ENCODE results near the gene KHDRBS1. TPM values are rescaled to one million over a fixed set of nuclear protein-coding genes. Genes with fewer than 3 reads are reported as not detected.

KHDRBS1 gene, protein sequence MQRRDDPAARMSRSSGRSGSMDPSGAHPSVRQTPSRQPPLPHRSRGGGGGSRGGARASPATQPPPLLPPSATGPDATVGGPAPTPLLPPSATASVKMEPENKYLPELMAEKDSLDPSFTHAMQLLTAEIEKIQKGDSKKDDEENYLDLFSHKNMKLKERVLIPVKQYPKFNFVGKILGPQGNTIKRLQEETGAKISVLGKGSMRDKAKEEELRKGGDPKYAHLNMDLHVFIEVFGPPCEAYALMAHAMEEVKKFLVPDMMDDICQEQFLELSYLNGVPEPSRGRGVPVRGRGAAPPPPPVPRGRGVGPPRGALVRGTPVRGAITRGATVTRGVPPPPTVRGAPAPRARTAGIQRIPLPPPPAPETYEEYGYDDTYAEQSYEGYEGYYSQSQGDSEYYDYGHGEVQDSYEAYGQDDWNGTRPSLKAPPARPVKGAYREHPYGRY
- 100 to 1,000 TPM; 218 to 249 (median 237) TPM for polyA plus RNA-seq (ENCODE audit: insufficient read length in 3 of 3)
- long read RNA-seq, donor 1, transcript KHDRBS1-202 (9 exons, 2,757 nt): major isoform, 67 of 84 reads
- long read RNA-seq, donor 1, partial matches to known transcripts: 12 of 84 reads
- long read RNA-seq, donor 1, other reads (novel, unspliced or antisense): 0 of 84 reads
- long read RNA-seq, donor 2, transcript KHDRBS1-202 (9 exons, 2,757 nt): major isoform, 117 of 354 reads
- long read RNA-seq, donor 2, transcript KHDRBS1-203 (11 exons, 1,989 nt): minor isoform, 5 of 354 reads
- long read RNA-seq, donor 2, partial matches to known transcripts: 229 of 354 reads
- long read RNA-seq, donor 2, other reads (novel, unspliced or antisense): 0 of 354 reads
- long read RNA-seq, donor 3, transcript KHDRBS1-204 (8 exons, 1,215 nt): minor isoform, 7 of 117 reads
- long read RNA-seq, donor 3, transcript KHDRBS1-202 (9 exons, 2,757 nt): major isoform, 78 of 117 reads
- long read RNA-seq, donor 3, partial matches to known transcripts: 29 of 117 reads
- long read RNA-seq, donor 3, other reads (novel, unspliced or antisense): 0 of 117 reads
- long read RNA-seq, donor 4, transcript KHDRBS1-202 (9 exons, 2,757 nt): major isoform, 70 of 107 reads
- long read RNA-seq, donor 4, partial matches to known transcripts: 30 of 107 reads
- long read RNA-seq, donor 4, other reads (novel, unspliced or antisense): 0 of 107 reads
- long read RNA-seq, donor 5, transcript KHDRBS1-202 (9 exons, 2,757 nt): major isoform, 41 of 43 reads
- long read RNA-seq, donor 5, partial matches to known transcripts: 0 of 43 reads
- long read RNA-seq, donor 5, other reads (novel, unspliced or antisense): 0 of 43 reads
- long read RNA-seq, donor 6, transcript KHDRBS1-202 (9 exons, 2,757 nt): major isoform, 75 of 89 reads
- long read RNA-seq, donor 6, partial matches to known transcripts: 6 of 89 reads
- long read RNA-seq, donor 6, other reads (novel, unspliced or antisense): 6 of 89 reads
- long read RNA-seq, donor 7, transcript KHDRBS1-202 (9 exons, 2,757 nt): major isoform, 97 of 392 reads
- long read RNA-seq, donor 7, partial matches to known transcripts: 292 of 392 reads
- long read RNA-seq, donor 7, other reads (novel, unspliced or antisense): 0 of 392 reads
- long read RNA-seq, donor 8, transcript KHDRBS1-202 (9 exons, 2,757 nt): major isoform, 43 of 45 reads
- long read RNA-seq, donor 8, partial matches to known transcripts: 0 of 45 reads
- long read RNA-seq, donor 8, other reads (novel, unspliced or antisense): 0 of 45 reads
- long read RNA-seq, donor 9, transcript KHDRBS1-202 (9 exons, 2,757 nt): major isoform, 100 of 115 reads
- long read RNA-seq, donor 9, partial matches to known transcripts: 11 of 115 reads
- long read RNA-seq, donor 9, other reads (novel, unspliced or antisense): 0 of 115 reads
- long read RNA-seq, donor 10, transcript KHDRBS1-202 (9 exons, 2,757 nt): major isoform, 60 of 90 reads
- long read RNA-seq, donor 10, partial matches to known transcripts: 23 of 90 reads
- long read RNA-seq, donor 10, other reads (novel, unspliced or antisense): 0 of 90 reads
- long read RNA-seq, donor 11, transcript KHDRBS1-202 (9 exons, 2,757 nt): major isoform, 54 of 81 reads
- long read RNA-seq, donor 11, transcript KHDRBS1-204 (8 exons, 1,215 nt): minor isoform, 5 of 81 reads
- long read RNA-seq, donor 11, partial matches to known transcripts: 21 of 81 reads
- long read RNA-seq, donor 11, other reads (novel, unspliced or antisense): 0 of 81 reads
- long read RNA-seq, donor 12, transcript KHDRBS1-204 (8 exons, 1,215 nt): minor isoform, 6 of 161 reads
- long read RNA-seq, donor 12, transcript KHDRBS1-203 (11 exons, 1,989 nt): minor isoform, 6 of 161 reads
- long read RNA-seq, donor 12, transcript KHDRBS1-202 (9 exons, 2,757 nt): major isoform, 114 of 161 reads
- long read RNA-seq, donor 12, partial matches to known transcripts: 35 of 161 reads
- long read RNA-seq, donor 12, other reads (novel, unspliced or antisense): 0 of 161 reads
- long read RNA-seq, donor 13, transcript KHDRBS1-202 (9 exons, 2,757 nt): major isoform, 38 of 40 reads
- long read RNA-seq, donor 13, partial matches to known transcripts: 0 of 40 reads
- long read RNA-seq, donor 13, other reads (novel, unspliced or antisense): 0 of 40 reads
- long read RNA-seq, donor 14: 0 reads
- long read RNA-seq, donor 15, transcript KHDRBS1-203 (11 exons, 1,989 nt): minor isoform, 7 of 317 reads
- long read RNA-seq, donor 15, transcript KHDRBS1-202 (9 exons, 2,757 nt): major isoform, 89 of 317 reads
- long read RNA-seq, donor 15, partial matches to known transcripts: 219 of 317 reads
- long read RNA-seq, donor 15, other reads (novel, unspliced or antisense): 0 of 317 reads
- long read RNA-seq, donor 16, transcript KHDRBS1-204 (8 exons, 1,215 nt): minor isoform, 5 of 147 reads
- long read RNA-seq, donor 16, transcript KHDRBS1-202 (9 exons, 2,757 nt): major isoform, 91 of 147 reads
- long read RNA-seq, donor 16, partial matches to known transcripts: 48 of 147 reads
- long read RNA-seq, donor 16, other reads (novel, unspliced or antisense): 0 of 147 reads

DNA sequence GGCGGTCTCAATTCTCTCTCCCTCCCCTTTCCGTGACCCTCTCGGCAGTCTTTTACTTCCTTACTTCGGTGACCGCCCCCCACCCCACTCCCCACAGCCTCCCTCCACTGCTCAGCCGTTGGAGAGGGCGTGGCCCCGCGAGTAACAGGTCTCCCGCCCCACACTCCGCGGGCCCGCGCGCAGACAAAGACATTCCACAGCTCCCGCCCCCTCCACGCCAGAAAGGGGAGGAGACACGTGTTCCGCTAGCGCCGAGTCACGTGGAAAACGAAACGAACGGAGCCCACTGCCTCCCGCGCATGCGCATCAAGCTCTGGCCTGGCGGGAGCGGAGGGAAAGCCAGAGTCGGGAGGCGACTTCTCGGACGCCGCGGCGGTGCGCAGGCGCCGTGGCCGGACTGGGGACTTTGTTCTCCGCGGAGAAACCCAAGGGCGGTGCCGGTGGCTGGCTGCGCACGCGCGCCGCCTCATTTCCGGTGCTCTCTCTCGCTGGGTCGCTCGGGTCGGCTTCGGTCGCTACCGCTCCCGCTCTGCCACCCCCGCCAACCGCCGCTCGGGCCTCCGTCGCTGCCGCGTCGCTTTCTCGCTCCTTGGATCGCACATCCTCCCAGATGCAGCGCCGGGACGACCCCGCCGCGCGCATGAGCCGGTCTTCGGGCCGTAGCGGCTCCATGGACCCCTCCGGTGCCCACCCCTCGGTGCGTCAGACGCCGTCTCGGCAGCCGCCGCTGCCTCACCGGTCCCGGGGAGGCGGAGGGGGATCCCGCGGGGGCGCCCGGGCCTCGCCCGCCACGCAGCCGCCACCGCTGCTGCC lies at the start of gene KHDRBS1:
TSS of gene KHDRBS1 (plus strand) at position 483 of the 813 bp plus-strand sequence. CDS start at position 611, 128 bp downstream.
- peak; percentile 100 for DNase-seq

DNA sequence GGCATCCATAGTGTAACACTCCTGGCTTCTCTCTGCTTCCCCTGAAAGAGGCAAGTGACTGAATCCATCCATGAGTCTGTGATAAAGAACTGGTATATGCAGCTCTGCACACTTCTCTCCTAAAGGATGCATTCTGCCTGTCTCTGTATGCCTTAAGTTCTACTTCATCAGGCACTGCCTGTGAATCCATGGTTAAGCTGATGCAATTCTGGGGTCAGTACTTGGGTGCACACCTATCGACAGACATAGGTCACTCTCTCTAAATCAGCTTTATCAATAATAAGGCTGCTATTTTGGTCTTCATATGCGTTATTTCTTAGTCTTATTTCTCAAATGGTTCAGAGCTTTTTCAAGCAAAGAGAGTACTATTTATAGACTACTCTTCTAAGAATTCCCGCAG lies 42.8 kb upstream of the KHDRBS1 start:
- DNase-seq: no peak

- DNase-seq: no peak
These were observed 37.3 kb upstream of the KHDRBS1 start for GRCh38 chr1:31976401-31976800.

- no peak for DNase-seq
These were observed 36.1 kb upstream of the KHDRBS1 start for GRCh38 chr1:31977385-31978131.

DNA sequence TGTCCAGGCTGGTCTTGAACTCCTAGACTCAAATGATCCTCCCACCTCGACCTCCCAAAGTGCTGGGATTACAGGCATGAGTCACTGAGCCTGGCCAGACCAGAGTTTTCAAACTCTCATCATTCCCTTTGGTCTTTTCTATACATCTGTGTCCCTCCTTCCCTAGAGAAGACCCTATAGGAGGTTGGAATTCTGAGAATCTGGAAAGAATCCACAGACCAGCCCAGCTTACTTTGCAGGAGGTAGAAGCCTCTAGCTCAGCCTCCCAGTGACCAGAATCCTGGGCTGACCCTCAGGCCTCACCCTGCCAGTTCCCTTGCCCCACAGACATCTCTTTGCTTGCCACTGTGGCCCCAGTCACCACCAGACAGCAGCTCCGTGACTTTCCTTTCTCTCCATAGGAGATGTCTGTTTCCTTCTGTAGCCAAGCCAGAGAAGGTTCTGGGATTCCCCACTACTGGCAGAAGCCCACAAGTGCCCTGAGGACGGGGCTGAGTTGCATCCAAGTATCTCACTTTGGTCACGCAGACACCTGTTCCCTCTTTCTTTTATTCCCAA lies 34.7 kb upstream of the KHDRBS1 start:
- no peak for DNase-seq

DNA sequence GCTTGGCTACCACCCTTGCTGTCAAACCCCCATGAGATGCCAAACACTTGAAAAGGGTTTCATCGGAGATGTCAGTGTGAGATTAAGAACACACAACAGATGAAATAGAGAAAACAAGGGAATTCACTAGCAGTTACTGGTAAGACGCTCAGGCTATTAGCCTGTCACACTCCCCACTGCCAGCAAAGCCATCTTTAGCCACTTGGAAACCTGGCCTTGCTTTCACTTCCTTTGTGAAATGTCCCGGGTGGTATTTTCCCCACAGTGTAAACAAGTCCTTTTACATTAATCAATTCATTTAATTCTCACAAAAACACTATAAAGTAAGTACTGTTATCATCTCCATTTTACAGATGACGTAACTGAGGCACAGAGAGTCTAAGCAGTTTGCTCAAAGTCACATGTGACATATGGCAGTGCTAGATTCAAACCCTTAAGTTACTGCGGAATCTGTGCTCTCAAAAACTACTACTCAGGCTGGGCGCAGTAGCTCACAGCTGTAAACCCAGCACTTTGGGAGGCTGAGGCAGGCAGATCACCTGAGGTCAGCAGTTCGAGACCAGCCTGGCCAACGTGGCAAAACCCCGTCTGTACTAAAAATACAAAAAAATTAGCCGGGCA lies 32.7 kb upstream of the KHDRBS1 start:
- DNase-seq: no peak

DNA sequence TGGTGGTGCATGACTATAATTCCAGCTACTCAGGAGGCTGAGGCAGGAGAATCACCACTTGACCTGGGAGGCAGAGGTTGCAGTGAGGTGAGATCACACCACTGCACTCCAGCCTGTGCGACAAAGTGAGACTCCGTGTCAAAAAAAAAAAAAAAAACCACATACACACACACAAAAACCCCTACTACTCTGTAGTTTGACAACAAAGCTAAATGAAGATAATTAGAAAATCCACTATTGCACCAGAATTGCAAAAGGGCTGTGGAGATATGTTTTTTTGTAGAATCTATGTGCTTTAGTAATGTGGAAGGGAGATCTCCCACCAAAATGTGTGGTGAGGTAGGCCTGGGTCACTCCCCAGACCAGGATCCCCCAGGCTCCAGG lies 32.2 kb upstream of the KHDRBS1 start:
- no peak for DNase-seq

GRCh38 chr1:31981972-31982371 lies 31.7 kb upstream of the KHDRBS1 start:
- peak; percentile 39 for DNase-seq

DNA sequence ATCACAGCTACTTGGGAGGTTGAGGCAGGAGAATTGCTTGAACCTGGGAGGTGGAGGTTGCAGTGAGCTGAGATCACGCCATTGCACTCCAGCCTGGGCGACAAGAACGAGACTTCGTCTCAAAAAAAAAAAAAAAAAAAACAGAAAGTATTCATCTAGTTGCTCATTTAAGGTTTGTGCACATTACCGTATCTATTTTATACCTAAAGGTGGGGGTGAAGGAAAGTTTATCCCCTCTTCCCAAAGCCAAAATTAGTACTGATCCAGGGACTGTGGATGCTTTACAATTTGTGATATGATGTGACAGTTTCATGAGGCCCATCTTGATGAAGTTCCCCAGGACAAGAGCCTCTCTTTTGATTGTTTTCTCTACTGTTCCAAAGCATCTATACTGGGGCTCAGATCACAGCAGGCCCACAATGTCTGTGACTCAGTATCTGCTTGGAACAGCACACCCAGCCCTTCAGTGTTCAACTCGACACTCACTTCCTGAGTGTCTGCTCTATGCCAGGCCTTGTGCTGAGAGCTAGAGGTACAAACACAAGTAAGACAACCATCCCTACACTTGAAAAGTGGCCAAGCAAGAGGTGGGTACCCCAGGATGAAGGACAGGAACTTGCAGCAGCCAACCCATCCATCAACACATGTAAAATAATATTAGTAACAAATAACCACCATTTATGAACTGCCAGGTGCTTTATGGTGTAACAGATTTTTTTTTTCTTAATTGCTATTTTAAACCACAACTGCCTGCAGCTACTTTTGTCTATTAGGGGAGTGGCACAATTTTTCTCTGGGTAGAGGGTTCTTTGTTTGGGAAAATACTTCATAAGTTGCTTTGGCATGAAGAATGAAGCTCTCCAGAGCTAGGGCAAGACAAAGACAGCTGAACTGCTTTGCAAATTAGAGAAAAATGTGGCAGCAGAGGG lies 29.0 kb upstream of the KHDRBS1 start:
- no peak for DNase-seq

- DNase-seq: no peak
These were observed 28.2 kb upstream of the KHDRBS1 start for GRCh38 chr1:31985430-31985829.

DNA sequence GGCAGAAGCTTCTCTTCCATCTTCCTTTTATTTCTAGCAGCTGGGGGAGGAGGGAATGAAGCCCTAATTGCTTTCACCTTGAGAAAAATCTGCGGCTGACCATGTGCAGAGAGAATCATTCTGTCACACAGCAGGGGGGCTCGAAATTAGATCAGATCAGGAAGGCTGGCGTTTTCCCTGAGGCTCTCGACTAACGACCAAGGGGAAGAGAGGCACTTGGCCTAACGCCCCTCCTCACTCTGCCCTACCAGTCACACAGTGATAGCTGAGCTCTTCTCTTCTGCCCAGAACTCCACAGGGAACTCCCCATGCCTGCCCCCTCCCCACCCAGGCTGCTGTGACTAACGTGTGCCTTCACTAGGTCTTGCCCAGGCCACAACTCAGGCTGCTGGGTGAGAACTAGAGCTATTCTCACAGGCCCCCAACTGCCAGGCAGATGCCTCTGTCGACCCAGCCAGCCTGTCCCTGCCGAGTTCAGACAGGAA lies 26.5 kb upstream of the KHDRBS1 start:
- no peak for DNase-seq

- no peak for DNase-seq
These were observed 23.7 kb upstream of the KHDRBS1 start for GRCh38 chr1:31989964-31990363.

- DNase-seq: no peak
These were observed 22.5 kb upstream of the KHDRBS1 start for GRCh38 chr1:31991182-31991581.

GRCh38 chr1:31995263-31995662 lies 18.4 kb upstream of the KHDRBS1 start:
- no peak for DNase-seq
